HL-60 (cell line): ENCODE measurements around the gene ATRNL1.
"Not testable (repeated sequence)": the region's sequence is repeated elsewhere in the genome, so short reads cannot be mapped to it uniquely, and the experiment has no call there.

Experiments
- CTCF ChIP-seq: IDR thresholded peaks from one replicate; pipeline ENCODE4 v1.5.1; 2011; ENCODE audit warnings: low read length, control low read depth, inconsistent platforms; ENCODE audit not compliant: insufficient read depth
- GABPA ChIP-seq: IDR thresholded peaks from 2 replicates; pipeline ENCODE4 v1.6.1; 2012; ENCODE audit warnings: low read depth
- POLR2AphosphoS5 ChIP-seq: IDR thresholded peaks from 2 replicates; pipeline ENCODE4 v1.6.1; 2012; ENCODE audit warnings: low read depth
- REST ChIP-seq: IDR thresholded peaks from 2 replicates; pipeline ENCODE4 v1.6.1; 2012; ENCODE audit warnings: low read depth; ENCODE audit not compliant: insufficient replicate concordance
- SPI1 ChIP-seq: IDR thresholded peaks from 2 replicates; pipeline ENCODE4 v1.6.1; 2012; ENCODE audit warnings: low read depth, mild to moderate bottlenecking, borderline replicate concordance

GRCh38 chr10:115105411-115105810 is 12.2 kb downstream of the ATRNL1 start:
- TF ChIP-seq CTCF, GABPA, POLR2AphosphoS5, REST, SPI1: not testable (repeated sequence)
